A549 treated with RU486 at 1 μM for 4 hours (cell line): ENCODE measurements around the gene DNAI4. TPM values are rescaled to one million over a fixed set of nuclear protein-coding genes. Genes with fewer than 3 reads are reported as not detected.

Experiments
- total RNA-seq: library from RNA; stranded (reverse); fragments of 200-300 nt; extraction: Qiagen RNA extraction; gene quantifications from 5 replicates; pipeline ENCODE4 v1.2.3, GENCODE V29; 2022; ENCODE audit warnings: low read depth

Gene DNAI4
- 0.28 to 1.4 TPM (median 0.61 TPM) in 4 of 5 replicates, not detected in the other for total RNA-seq

GRCh38 chr1:66924756-66925557 is at the start of gene DNAI4, which contains the start of gene MIER1:
Gene DNAI4 (minus strand): TSS chr1:66924856. CDS start chr1:66924831, 25 bp downstream.
Gene MIER1 (plus strand): TSS chr1:66924990. CDS start chr1:66925029, 39 bp downstream.

Other genes with a start within 250 kb of the DNAI4 start
- not detected in 5 replicates for gene DYNLT5, start 172.4 kb downstream of the DNAI4 start, total RNA-seq
- not detected in 5 replicates for gene INSL5, start 123.6 kb downstream of the DNAI4 start, total RNA-seq
- 5.6 to 14.0 TPM (median 10.6 TPM) in 5 replicates for gene MIER1, start 134 bp upstream of the DNAI4 start, total RNA-seq
- 4.3 to 7.2 TPM (median 6.5 TPM) in 5 replicates for gene SLC35D1, start 129.3 kb upstream of the DNAI4 start, total RNA-seq
- gene C1orf141, start 210.1 kb upstream of the DNAI4 start, total RNA-seq, result not detected in 5 replicates
- gene IL23R, start 241.6 kb upstream of the DNAI4 start, total RNA-seq, result not detected in 5 replicates